ENCODE data around the gene CDC42BPG. TPM values are rescaled to one million over a fixed set of nuclear protein-coding genes. Genes with fewer than 3 reads are reported as not detected.

The CDC42BPG gene
- total RNA-seq, 1 experiment from 2014 or later: 14.5 TPM

DNA sequence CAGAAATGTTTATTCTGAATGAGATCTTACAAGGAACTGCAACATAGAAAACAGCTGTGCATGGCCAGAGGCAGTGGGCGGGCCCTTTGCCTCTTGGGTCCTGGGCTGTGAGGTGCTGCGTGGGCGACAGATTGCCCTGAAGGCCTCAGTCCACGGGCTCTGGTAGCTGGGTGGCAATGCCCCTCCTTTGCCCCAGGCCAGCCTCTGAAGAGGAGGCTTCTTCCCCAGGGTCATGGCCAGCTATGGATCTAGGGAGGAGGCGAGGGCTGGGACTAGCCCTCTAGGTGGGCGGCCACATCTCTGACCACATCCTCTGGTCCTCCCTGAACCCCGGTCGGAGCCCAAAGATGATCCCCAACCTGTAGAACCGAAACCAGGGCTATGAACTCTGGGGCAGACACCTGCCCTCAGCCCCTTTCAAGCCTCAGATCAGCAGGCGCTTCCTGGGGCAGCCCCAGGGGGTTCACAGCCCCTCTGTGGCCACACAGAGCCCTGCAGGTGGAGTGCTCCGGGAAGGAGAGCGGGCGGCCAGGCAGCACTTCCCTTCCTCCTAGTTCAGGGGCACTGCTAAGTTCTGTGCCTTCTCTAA lies 6.6 kb upstream of the CDC42BPG start:
- peaks cover 31% of the 10 kb centered on the region for H3K36me3 ChIP-seq (ENCODE audit: low read depth, low read length)
- peaks cover 31% of the 10 kb centered on the region for H3K79me2 ChIP-seq (ENCODE audit: low read length)
- no peak overlapping the region for H3K9ac ChIP-seq (ENCODE audit: low read length)
- H3K4me1 ChIP-seq (ENCODE audit: insufficient read depth, low read length): peaks cover 47% of the 10 kb centered on the region
- no peak overlapping the region for H3K4me2 ChIP-seq (ENCODE audit: low read length)
- intact Hi-C loops (cut with micrococcal nuclease): no loop called here
- ChIA-PET CTCF (no interaction called here), POLR2A (ENCODE audit: unreplicated experiment) (no interaction called here)
- no peaks in the 10 kb centered on the region for H3K27me3 ChIP-seq (ENCODE audit: low read length)
- no peaks in the 10 kb centered on the region for H3F3A ChIP-seq (ENCODE audit: low read length, unreplicated experiment)
- H3K9me2 ChIP-seq (replicated peaks; ENCODE audit: low read length): no peaks in the 10 kb centered on the region
- DNase-seq (no peak), ATAC-seq (no peak)
- H3K4me3 ChIP-seq (ENCODE audit: low read length): no peak overlapping the region
- H2AFZ ChIP-seq (ENCODE audit: low read length): no peak overlapping the region
- BruUV-seq (replicated peaks): no TSS peak
- H3K9me3 ChIP-seq (ENCODE audit: low read length): no peaks in the 10 kb centered on the region
- no peaks in the 10 kb centered on the region for H4K20me1 ChIP-seq (ENCODE audit: low read length)
- TF ChIP-seq, protein P1, sequence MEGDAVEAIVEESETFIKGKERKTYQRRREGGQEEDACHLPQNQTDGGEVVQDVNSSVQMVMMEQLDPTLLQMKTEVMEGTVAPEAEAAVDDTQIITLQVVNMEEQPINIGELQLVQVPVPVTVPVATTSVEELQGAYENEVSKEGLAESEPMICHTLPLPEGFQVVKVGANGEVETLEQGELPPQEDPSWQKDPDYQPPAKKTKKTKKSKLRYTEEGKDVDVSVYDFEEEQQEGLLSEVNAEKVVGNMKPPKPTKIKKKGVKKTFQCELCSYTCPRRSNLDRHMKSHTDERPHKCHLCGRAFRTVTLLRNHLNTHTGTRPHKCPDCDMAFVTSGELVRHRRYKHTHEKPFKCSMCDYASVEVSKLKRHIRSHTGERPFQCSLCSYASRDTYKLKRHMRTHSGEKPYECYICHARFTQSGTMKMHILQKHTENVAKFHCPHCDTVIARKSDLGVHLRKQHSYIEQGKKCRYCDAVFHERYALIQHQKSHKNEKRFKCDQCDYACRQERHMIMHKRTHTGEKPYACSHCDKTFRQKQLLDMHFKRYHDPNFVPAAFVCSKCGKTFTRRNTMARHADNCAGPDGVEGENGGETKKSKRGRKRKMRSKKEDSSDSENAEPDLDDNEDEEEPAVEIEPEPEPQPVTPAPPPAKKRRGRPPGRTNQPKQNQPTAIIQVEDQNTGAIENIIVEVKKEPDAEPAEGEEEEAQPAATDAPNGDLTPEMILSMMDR (conservative IDR thresholded peaks at IDR 0.05; ENCODE audit: low read depth, low read length): no peak
- TF ChIP-seq EZH2 (IDR thresholded peaks at IDR 0.05; ENCODE audit: low read length, unreplicated experiment): no peak
- TF ChIP-seq EZH2phosphoT487 (IDR thresholded peaks at IDR 0.05; ENCODE audit: borderline replicate concordance, low read length): no peak
- no peak overlapping the region for H3K27ac ChIP-seq (ENCODE audit: low read length)

DNA sequence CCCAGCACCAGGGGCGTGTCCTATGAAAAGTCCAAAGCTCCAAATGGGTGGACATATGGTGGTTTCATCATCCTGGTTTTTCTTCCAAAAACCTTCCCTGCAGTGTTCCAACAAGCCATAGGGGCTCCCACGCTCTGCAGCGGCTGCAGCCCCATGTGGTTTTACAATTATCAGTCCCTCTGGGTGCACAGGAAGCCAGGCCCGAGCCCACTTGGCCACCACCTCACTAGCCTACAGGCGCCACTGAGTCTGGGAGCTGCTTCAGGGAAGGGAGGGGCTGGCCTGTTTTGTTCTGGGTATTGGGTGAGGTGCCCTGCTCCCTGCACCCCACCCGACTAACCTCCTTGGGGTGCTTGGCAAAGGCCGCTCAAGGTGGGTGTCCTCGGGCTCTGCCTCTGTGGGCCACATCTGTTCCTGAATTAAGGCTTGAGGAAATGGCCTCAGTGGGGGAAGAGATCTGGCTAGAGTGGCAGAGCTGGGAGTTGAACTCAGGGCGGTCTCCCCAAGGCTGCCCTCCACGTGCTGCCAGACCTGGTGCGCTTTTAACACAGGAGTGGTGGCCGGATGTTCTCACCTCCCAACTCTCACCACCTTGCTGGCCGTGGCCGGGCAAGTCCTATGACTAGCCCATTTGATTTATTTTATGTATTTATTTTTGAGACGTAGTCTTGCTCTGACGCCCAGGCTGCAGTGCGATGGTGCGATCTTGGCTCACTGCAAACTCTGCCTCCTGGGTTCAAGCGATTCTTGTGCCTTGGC lies 5.3 kb upstream of the CDC42BPG start:
- intact Hi-C loops (cut with micrococcal nuclease): loop anchor here (5.0 kb wide), 1 partner anchor 158 kb away; no protein-coding TSS in a partner anchor
- Histone ChIP-seq H3K79me2 (ENCODE audit: low read length) (peaks cover 22% of the 10 kb centered on the region), H3K4me2 (ENCODE audit: low read length) (no peak overlapping the region), H2AFZ (ENCODE audit: low read length) (no peak overlapping the region), H3K36me3 (ENCODE audit: low read depth, low read length) (peaks cover 24% of the 10 kb centered on the region), H3K27me3 (ENCODE audit: low read length) (no peaks in the 10 kb centered on the region), H3K9me3 (ENCODE audit: low read length) (no peaks in the 10 kb centered on the region), H3F3A (ENCODE audit: low read length, unreplicated experiment) (no peaks in the 10 kb centered on the region), H3K27ac (ENCODE audit: low read length) (no peak overlapping the region), H3K9ac (ENCODE audit: low read length) (no peak overlapping the region), H3K9me2 (replicated peaks; ENCODE audit: low read length) (no peaks in the 10 kb centered on the region), H3K4me3 (ENCODE audit: low read length) (no peak overlapping the region), H3K4me1 (ENCODE audit: insufficient read depth, low read length) (peaks cover 38% of the 10 kb centered on the region), H4K20me1 (ENCODE audit: low read length) (no peaks in the 10 kb centered on the region)
- ChIA-PET POLR2A (ENCODE audit: unreplicated experiment) (interaction anchor here (0.7 kb wide), 1 partner anchor 19 kb away, joined by 7 read pairs; no protein-coding TSS in a partner anchor), CTCF (interaction anchor here (0.6 to 3.6 kb wide), 3 partner anchors 19 to 146 kb away, joined by 3 to 20 read pairs (median 17); no protein-coding TSS in a partner anchor)
- ATAC-seq (no peak), DNase-seq (no peak)
- TF ChIP-seq EZH2phosphoT487 (IDR thresholded peaks at IDR 0.05; ENCODE audit: borderline replicate concordance, low read length): no peak
- TF ChIP-seq, protein P1 (conservative IDR thresholded peaks at IDR 0.05; ENCODE audit: low read depth, low read length): no peak
- TF ChIP-seq EZH2 (IDR thresholded peaks at IDR 0.05; ENCODE audit: low read length, unreplicated experiment): no peak
- BruUV-seq (replicated peaks): no TSS peak

Measured in PC-3 (cell line).